Cardiac muscle cell (in vitro differentiated cells and primary cell): ENCODE data around the gene PHEX. TPM values are rescaled to one million over a fixed set of nuclear protein-coding genes. Genes with fewer than 3 reads are reported as not detected.

Experiments used
- DNase-seq, 2 donors: peaks; one replicate each; pipeline versions ENCODE4 v3.0.0 to v3.0.0-alpha.2; 2010 to 2017; ENCODE audit warnings: low read depth in 1 of 2, low spot score in 1 of 2
- H3K27ac ChIP-seq: fragments of 200-600 bp; sonication (generic); 2 replicates; pipeline ENCODE4 v1.5.1; 2016
- H3K27me3 ChIP-seq: fragments of 200-600 bp; sonication (generic); 2 replicates; pipeline ENCODE4 v1.6.0; 2016; ENCODE audit warnings: control low read depth
- H3K36me3 ChIP-seq: fragments of 200-600 bp; sonication (generic); 2 replicates; pipeline ENCODE4 v1.5.1; 2016; ENCODE audit warnings: control low read depth
- H3K4me1 ChIP-seq: fragments of 200-600 bp; sonication (generic); 2 replicates; pipeline ENCODE4 v1.8.1; 2017; ENCODE audit warnings: low read depth, mild to moderate bottlenecking, mixed run types
- H3K4me3 ChIP-seq: fragments of 200-600 bp; sonication (generic); 2 replicates; pipeline ENCODE4 v1.5.1; 2016; ENCODE audit warnings: mild to moderate bottlenecking
- H3K9me3 ChIP-seq: fragments of 200-600 bp; sonication (generic); 2 replicates; pipeline ENCODE4 v1.5.1; 2017; ENCODE audit warnings: low read depth, mild to moderate bottlenecking, control low read depth
- polyA plus RNA-seq: library from polyadenylated mRNA; unstranded; fragments of >200 nt; fragmentation: Nextera tagmentation; extraction: Ambion mirVana; gene quantifications from 2 replicates; pipeline ENCODE4 v1.2.1, GENCODE V29; 2016
- total RNA-seq: library from RNA; depleted of rRNA; stranded (reverse); fragments of >200 nt; gene quantifications from 2 replicates; pipeline ENCODE4 v1.2.3, GENCODE V29; 2016
- TF ChIP-seq, protein P1 (sequence below): IDR thresholded peaks from 2 replicates; pipeline ENCODE4 v1.5.1; 2012; ENCODE audit warnings: low read depth, mild to moderate bottlenecking, low read length

Gene PHEX
- total and polyA plus RNA-seq, 2 experiments from 2014 or later = 0.21 to 0.62 TPM

DNA sequence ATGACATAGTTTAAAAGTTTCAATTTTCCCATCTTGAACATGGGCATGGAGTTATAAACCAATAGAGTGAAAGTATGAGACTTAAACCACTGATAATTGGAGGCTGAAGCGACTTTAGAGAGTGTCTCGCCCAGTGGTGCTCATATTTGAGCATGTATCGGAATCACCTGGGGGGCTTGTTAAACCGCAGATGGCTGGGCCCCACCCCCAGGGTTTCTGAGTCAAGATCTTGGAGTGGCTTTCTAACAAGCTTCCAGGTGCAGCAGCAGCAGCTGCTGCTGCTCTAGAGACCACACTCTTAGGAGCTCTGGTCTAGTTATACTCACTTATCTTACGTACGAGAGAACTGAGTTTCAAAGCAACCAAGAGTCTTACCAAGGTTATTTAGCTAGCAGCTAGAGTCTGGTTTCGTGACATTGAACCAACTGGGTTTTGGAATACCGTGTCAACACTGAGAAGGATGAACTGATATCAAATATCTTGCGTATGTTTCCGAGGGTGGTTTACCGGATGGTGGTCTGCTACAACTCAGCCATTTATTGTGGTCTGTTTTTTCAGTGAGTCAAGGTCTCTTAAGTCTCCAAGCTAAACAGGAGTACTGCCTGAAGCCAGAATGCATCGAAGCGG, 5.9 kb downstream of the PHEX start:
- Histone ChIP-seq H3K27me3 (no peaks in the 10 kb centered on the region), H3K36me3 (no peaks in the 10 kb centered on the region), H3K9me3 (no peaks in the 10 kb centered on the region), H3K4me1 (no peaks in the 10 kb centered on the region), H3K4me3 (no peak overlapping the region), H3K27ac (no peak overlapping the region)
- DNase-seq = no peak
- TF ChIP-seq, protein P1, sequence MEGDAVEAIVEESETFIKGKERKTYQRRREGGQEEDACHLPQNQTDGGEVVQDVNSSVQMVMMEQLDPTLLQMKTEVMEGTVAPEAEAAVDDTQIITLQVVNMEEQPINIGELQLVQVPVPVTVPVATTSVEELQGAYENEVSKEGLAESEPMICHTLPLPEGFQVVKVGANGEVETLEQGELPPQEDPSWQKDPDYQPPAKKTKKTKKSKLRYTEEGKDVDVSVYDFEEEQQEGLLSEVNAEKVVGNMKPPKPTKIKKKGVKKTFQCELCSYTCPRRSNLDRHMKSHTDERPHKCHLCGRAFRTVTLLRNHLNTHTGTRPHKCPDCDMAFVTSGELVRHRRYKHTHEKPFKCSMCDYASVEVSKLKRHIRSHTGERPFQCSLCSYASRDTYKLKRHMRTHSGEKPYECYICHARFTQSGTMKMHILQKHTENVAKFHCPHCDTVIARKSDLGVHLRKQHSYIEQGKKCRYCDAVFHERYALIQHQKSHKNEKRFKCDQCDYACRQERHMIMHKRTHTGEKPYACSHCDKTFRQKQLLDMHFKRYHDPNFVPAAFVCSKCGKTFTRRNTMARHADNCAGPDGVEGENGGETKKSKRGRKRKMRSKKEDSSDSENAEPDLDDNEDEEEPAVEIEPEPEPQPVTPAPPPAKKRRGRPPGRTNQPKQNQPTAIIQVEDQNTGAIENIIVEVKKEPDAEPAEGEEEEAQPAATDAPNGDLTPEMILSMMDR = no peak

DNA sequence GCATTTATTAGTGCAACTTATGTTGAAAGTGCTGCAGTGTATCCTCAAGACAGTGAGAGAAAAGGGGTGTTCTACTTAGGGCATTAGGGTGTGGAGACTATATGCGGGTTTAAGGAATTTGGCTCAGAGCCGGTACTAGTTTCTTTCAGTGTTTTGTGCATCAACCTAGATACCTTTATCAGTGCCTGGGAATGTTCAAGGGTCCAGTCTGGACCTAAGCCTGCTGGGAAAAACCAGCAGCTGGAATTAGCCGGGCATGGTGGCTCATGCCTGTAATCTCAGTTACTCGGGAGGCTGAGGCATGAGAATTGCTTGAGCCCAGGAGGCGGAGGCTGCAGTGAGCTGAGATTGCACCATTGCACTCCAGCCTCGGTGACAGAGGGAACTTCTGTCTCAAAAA, 7.4 kb downstream of the PHEX start:
- no peaks in the 10 kb centered on the region for H3K9me3 ChIP-seq
- H3K27me3 ChIP-seq = no peaks in the 10 kb centered on the region
- H3K4me1 ChIP-seq = no peaks in the 10 kb centered on the region
- DNase-seq = no peak
- H3K4me3 ChIP-seq = no peak overlapping the region
- no peak overlapping the region for H3K27ac ChIP-seq
- H3K36me3 ChIP-seq = no peaks in the 10 kb centered on the region
- TF ChIP-seq, protein P1 = no peak

DNA sequence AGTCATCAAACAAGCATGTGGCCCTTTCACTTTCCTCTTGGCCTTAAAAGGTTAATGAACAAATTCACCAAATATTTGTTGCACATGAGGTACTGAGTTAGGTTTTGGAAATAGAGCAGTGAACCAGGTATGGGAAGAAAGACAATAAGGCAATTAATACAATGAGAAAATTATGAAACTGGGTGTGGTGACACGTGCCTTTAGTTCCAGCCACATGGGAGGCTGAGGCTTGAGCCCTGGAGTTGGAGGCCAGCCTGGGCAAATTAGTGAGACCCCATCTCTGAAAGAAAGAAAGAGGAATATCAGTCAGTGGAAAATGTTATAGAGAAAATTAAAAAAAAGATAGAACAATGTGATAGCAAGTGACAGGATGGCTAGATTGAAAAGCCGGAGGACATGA, 8.1 kb downstream of the PHEX start:
- H3K9me3 ChIP-seq = no peaks in the 10 kb centered on the region
- H3K4me1 ChIP-seq = no peaks in the 10 kb centered on the region
- H3K27me3 ChIP-seq = no peaks in the 10 kb centered on the region
- H3K27ac ChIP-seq = no peak overlapping the region
- no peak overlapping the region for H3K4me3 ChIP-seq
- no peaks in the 10 kb centered on the region for H3K36me3 ChIP-seq
- DNase-seq = no peak
- TF ChIP-seq, protein P1 = no peak

- no peak for DNase-seq
- Histone ChIP-seq H3K27me3 (no peaks in the 10 kb centered on the region), H3K36me3 (no peaks in the 10 kb centered on the region), H3K27ac (no peak overlapping the region), H3K9me3 (no peaks in the 10 kb centered on the region), H3K4me1 (no peaks in the 10 kb centered on the region), H3K4me3 (no peak overlapping the region)
- TF ChIP-seq, protein P1 = no peak
These were observed 9.9 kb downstream of the PHEX start for GRCh38 chrX:22041907-22042530.

GRCh38 chrX:22043872-22044271, 11.7 kb downstream of the PHEX start:
- no peak overlapping the region for H3K27ac ChIP-seq
- H3K27me3 ChIP-seq = no peaks in the 10 kb centered on the region
- no peak for DNase-seq
- no peaks in the 10 kb centered on the region for H3K9me3 ChIP-seq
- TF ChIP-seq, protein P1 = no peak
- no peaks in the 10 kb centered on the region for H3K36me3 ChIP-seq
- no peak overlapping the region for H3K4me3 ChIP-seq
- no peaks in the 10 kb centered on the region for H3K4me1 ChIP-seq
